ENCODE measurements around the gene EVL.

DNA sequence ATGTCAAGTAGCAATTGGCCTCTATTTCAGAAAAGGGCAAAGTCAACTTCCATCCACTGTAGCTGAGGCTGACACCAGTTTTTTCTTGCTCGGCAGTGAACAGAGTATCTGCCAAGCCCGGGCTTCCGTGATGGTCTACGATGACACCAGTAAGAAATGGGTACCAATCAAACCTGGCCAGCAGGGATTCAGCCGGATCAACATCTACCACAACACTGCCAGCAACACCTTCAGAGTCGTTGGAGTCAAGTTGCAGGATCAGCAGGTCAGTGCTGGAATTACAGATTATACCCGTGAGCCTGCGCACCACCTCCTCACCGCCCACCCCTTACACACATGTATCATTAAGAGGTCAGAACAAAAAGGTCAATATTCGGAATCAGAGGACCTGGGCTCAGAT, 19.4 kb downstream of the EVL start:
- TF ChIP-seq CTCF (conservative IDR thresholded peaks at IDR 0.05 in 1 of 2, IDR thresholded peaks at IDR 0.05 in 1 of 2; ENCODE audit: low read depth in 1 of 2, low read length in 2 of 2) (no peak), EZH2 (IDR thresholded peaks at IDR 0.05; ENCODE audit: low read length, missing control alignments) (no peak)

Data from fibroblast of lung (primary cell).